ENCODE measurements around the gene RNF220.
"Not testable (repeated sequence)": the region's sequence is repeated elsewhere in the genome, so short reads cannot be mapped to it uniquely, and the experiment has no call there.

The RNF220 gene

DNA sequence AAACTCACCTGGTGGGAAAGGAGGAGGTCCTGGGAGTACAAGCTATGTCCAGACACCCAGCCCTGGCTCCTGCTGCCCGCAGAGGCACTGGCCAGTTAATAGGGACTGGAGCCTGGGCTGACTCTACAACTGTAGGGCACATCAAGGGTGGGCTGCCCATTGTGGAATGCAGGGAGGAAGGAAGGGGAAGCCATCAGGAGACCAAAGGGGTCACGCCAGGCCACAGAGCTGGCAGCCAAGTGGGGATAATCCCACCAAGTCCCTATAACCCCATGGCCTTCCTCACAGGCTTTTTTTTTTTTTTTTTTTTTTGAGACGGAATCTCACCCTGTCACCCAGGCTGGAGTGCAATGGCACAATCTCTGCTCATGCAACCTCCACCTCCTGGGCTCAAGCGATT lies 254.5 kb downstream of the RNF220 start:
- DNase-seq (ENCODE audit: low read depth), result no peak
- no peak overlapping the region for H3K4me3 ChIP-seq (ENCODE audit: low read length)
- TF ChIP-seq, protein P1, sequence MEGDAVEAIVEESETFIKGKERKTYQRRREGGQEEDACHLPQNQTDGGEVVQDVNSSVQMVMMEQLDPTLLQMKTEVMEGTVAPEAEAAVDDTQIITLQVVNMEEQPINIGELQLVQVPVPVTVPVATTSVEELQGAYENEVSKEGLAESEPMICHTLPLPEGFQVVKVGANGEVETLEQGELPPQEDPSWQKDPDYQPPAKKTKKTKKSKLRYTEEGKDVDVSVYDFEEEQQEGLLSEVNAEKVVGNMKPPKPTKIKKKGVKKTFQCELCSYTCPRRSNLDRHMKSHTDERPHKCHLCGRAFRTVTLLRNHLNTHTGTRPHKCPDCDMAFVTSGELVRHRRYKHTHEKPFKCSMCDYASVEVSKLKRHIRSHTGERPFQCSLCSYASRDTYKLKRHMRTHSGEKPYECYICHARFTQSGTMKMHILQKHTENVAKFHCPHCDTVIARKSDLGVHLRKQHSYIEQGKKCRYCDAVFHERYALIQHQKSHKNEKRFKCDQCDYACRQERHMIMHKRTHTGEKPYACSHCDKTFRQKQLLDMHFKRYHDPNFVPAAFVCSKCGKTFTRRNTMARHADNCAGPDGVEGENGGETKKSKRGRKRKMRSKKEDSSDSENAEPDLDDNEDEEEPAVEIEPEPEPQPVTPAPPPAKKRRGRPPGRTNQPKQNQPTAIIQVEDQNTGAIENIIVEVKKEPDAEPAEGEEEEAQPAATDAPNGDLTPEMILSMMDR (conservative IDR thresholded peaks at IDR 0.05; ENCODE audit: low read length), result no peak

DNA sequence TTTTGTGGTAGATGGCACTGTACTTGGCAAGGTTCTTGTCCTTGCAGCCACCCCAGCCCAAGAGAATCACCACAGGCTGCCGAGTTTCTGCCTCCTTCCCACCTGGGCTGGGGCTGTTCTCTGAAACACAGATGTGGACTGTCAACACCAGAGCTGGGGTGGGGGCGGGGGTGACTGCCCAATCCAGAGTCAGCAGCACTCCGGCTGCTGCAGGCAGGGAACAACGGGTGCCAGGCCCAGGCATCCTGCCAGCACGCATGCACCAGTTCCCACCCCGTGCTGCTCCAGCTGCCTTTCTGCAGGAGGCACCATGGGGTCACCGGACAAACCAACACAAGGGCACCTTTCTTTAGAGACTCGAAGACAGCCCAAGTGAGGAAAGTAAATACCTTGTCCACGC lies 255.1 kb downstream of the RNF220 start:
- no peak for DNase-seq (ENCODE audit: low read depth)

DNA sequence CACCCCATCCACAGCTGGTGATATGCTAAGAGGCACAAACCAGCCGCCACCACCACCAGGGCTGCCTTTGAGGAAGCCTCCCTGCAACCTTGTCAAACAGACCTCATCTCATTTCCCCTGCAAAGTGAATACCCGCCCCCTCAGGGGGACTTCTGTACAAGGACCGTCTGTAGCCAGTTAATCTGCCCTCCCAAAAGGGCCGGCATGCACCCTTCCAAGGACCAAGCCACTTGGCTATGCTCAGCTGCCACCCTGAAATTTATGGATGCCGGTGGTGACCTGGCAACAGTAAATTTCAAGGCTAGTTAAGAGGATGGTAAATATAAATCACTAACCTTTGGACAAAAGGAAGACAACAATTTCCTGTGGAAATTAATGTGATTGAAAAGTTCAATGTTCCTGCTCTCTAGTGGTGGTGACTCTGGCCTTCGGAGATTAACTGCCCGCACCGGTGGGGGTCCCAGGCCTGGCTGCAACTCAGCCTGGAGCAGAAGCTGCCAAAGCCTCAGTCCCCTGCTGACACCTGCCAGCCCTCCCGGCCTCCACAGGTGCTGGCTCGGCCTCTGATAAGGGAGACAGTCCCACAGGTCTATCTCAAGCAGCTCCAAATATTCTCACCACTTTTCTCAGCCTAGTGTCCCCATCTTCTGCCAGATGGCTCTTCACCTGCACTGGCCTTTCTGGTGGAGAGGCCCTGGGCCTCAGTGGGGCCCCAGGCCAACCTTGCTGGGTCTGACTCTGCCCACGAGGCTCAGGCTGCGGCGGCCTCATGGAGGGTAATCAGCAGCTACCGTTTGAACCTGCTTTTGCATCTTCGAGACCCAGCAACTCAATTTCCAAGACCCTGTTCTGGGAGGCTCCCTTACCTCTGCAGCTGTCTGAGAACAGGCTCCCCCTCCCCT lies 257.0 kb downstream of the RNF220 start:
- no peak overlapping the region for H3K4me3 ChIP-seq (ENCODE audit: low read length)
- DNase-seq (ENCODE audit: low read depth), result no peak
- TF ChIP-seq, protein P1 (conservative IDR thresholded peaks at IDR 0.05; ENCODE audit: low read length), result no peak

More for the DNA sequence above, 255.1 kb downstream of the RNF220 start:
- TF ChIP-seq, protein P1 (conservative IDR thresholded peaks at IDR 0.05; ENCODE audit: low read length), result no peak
- no peak overlapping the region for H3K4me3 ChIP-seq (ENCODE audit: low read length)

DNA sequence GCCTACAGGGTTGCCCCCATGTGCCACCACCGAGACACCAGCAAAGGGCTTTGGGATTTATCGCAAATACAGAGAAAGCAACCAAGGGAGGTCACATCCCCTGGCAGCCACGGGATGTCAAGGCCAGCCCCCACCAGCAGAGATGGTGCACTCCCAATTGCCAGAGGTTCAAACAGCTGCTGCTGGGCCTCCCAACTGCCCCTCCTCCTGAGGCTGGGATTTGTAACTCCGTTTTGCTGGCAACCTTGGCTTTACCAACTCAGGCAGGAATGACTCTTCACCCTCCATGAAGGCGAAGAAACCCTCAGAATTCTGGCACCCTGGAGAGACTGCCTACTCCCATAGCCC lies 257.6 kb downstream of the RNF220 start:
- no peak overlapping the region for H3K4me3 ChIP-seq (ENCODE audit: low read length)
- DNase-seq (ENCODE audit: low read depth), result no peak
- TF ChIP-seq, protein P1 (conservative IDR thresholded peaks at IDR 0.05; ENCODE audit: low read length), result no peak

DNA sequence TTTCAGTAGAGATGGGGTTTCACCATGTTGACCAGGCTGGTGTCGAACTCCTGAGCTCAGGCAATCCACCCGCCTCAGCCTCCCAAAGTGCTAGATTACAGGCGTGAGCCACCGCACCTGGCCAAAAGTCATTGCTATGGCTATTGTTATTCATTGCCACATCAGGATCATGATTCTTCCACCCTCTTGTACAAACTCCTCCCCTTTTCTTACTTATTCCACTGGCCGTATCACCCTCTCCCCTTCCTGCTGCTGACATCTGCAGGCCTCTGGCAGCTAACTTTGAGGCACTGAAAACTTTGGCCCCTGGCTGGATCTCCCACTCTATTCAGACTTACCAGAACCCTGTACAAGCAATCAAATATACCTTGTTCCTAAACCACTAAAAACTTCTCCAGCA lies 258.4 kb downstream of the RNF220 start:
- no peak for DNase-seq (ENCODE audit: low read depth)
- no peak overlapping the region for H3K4me3 ChIP-seq (ENCODE audit: low read length)

DNA sequence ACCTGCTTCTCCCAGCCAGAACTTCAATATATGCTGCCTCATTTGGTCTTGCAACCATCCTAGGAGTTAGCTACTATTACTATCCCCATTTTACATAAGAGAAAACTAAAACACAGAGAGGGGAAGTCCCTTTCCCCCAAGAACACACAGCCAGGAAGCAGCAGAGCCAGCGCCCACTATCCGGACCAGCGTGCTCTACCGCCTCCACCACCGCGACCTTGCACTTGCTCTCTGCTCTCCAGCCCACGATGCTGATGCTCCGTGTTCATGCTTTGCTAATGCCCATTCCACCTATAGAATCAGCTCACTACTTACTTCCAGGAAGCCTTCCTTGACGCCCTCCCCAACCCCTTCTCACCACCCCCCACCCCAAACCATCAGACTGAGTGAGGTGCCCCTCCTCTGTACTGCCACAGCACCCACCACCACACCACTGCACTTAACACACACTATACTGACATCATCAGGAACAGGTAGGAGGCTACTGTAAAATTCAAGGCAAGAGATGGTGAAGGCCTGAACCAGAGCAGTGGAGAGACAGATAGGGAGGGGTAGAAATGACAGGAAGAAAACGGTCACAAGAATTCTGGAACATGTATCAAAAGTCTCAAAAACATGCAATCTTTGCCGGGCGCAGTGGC lies 259.8 kb downstream of the RNF220 start:
- DNase-seq (ENCODE audit: low read depth), result no peak
- TF ChIP-seq, protein P1 (conservative IDR thresholded peaks at IDR 0.05; ENCODE audit: low read length), result no peak
- H3K4me3 ChIP-seq (ENCODE audit: low read length), result no peak overlapping the region

More for the DNA sequence above, 258.4 kb downstream of the RNF220 start:
- TF ChIP-seq, protein P1 (conservative IDR thresholded peaks at IDR 0.05; ENCODE audit: low read length), result no peak

DNA sequence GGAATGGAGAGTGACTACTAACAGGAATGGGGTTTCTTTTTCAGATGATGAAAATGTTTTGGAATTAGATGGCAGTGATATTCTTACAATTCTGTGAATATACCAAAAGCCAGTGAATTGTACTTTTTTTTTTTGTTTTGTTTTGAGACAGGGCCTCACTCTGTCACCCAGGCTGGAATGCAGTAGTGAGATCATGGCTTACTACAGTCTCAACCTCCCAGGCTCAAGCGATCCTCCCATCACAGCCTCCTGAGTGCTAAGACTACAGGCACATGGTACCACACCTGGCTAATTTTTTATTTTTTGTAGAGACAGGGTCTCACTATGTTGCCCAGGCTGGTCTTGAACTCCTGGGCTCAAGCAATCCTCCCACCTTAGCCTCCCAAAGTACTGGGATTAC lies 261.7 kb downstream of the RNF220 start:
- not testable (repeated sequence) for DNase-seq (ENCODE audit: low read depth); H3K4me3 ChIP-seq (ENCODE audit: low read length)
